ENCODE data around the gene SKAP2.

DNA sequence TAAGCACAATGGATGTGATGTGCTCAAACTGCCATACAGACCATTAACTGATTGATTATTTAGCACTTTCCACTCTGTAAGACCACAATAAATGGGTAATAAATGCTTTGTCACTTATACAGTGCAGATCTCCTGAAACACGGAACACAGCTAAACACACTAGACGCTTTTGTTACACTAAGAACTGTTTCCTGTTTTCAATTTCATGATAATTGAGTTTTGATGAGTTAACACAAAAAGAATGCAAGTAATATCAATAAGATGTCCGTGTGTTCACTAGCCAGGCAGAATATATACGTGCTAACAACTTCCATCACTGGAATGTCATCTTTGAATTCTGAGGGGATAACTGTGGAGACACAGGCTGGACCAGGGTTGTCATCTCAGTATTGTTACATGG is 178.8 kb downstream of the SKAP2 start:
- TF ChIP-seq, protein P1, sequence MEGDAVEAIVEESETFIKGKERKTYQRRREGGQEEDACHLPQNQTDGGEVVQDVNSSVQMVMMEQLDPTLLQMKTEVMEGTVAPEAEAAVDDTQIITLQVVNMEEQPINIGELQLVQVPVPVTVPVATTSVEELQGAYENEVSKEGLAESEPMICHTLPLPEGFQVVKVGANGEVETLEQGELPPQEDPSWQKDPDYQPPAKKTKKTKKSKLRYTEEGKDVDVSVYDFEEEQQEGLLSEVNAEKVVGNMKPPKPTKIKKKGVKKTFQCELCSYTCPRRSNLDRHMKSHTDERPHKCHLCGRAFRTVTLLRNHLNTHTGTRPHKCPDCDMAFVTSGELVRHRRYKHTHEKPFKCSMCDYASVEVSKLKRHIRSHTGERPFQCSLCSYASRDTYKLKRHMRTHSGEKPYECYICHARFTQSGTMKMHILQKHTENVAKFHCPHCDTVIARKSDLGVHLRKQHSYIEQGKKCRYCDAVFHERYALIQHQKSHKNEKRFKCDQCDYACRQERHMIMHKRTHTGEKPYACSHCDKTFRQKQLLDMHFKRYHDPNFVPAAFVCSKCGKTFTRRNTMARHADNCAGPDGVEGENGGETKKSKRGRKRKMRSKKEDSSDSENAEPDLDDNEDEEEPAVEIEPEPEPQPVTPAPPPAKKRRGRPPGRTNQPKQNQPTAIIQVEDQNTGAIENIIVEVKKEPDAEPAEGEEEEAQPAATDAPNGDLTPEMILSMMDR (IDR thresholded peaks at IDR 0.05): no peak
- TF ChIP-seq, protein P2, sequence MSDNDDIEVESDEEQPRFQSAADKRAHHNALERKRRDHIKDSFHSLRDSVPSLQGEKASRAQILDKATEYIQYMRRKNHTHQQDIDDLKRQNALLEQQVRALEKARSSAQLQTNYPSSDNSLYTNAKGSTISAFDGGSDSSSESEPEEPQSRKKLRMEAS (IDR thresholded peaks at IDR 0.05; ENCODE audit: low read depth): no peak
- no peak for TF ChIP-seq POLR2AphosphoS5 (IDR thresholded peaks at IDR 0.05; ENCODE audit: low read depth, low read length)
- TF ChIP-seq EZH2phosphoT487 (IDR thresholded peaks at IDR 0.05; ENCODE audit: borderline replicate concordance, low read depth): no peak
- TF ChIP-seq CHD2 (IDR thresholded peaks at IDR 0.05; ENCODE audit: low read length, partially characterized antibody): no peak
- no peak for TF ChIP-seq GABPA (IDR thresholded peaks at IDR 0.05; ENCODE audit: low read depth)
- TF ChIP-seq YY1 (IDR thresholded peaks at IDR 0.05; ENCODE audit: low read depth): no peak
- TF ChIP-seq RAD21 (IDR thresholded peaks at IDR 0.05; ENCODE audit: low read length): no peak
- no peak for TF ChIP-seq FOXM1 (IDR thresholded peaks at IDR 0.05; ENCODE audit: low read depth)
- TF ChIP-seq EP300 (IDR thresholded peaks at IDR 0.05; ENCODE audit: borderline replicate concordance in 1 of 2, low read depth in 1 of 2, low read length in 1 of 2): no peak
- TF ChIP-seq USF2 (IDR thresholded peaks at IDR 0.05; ENCODE audit: borderline replicate concordance, low read depth, low read length): no peak
